Epithelial cell of prostate (primary cell): ENCODE results near the gene MST1.

Experiments used
- DNase-seq: peaks from one replicate; pipeline ENCODE4 v3.0.0-alpha.2; 2011; ENCODE audit warnings: low read depth, low spot score
- H3K27ac ChIP-seq: fragments of 450-650 bp; 2 replicates; pipeline ENCODE4 v1.5.1; 2017; ENCODE audit warnings: mild to moderate bottlenecking

The MST1 gene

DNA sequence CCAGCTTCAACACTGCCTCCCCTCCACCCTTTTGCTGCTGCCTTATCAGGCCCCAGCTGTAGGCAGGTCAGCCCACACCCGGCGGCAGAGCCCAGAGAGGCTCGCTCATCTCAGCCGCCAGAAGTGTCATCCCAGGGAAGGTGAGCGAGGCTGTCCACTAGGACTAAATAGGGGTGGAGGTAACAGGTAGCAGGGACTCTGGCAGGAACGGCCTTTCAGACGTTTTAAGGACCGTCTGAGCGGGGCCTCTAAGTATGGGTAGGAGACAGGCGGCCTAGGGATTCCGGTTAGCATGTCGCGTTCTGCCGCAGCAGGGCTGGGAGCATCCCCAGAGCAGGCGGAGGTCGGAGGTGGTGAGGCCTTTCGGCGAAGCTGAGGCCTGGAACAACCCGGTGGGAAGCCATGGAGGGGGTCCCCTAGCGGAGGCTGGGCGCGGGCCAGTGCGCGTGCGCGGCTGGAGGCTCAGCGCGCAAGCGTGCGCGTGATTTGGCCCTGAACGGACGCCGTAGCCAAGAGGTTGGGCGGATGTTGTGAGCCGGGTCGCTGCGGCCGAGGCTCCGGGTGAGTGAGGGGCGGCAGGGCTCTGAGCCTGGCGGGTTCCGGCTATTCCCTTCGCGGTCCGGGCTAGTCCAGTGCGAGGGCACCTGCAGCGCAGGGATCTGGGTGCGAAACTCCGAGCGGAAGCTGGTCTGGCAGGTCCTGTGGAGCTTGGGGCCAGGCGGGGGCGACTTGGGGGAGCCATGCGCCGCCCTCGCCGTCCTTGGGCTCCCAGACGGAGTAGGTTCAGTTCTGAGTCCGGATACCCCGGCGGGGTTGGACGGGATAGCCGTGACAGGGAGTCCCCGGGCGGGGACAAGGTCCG lies at the start of gene MST1, which contains the start of gene RNF123:
Gene MST1, minus strand, starts transcription at position 429 of the 862 bp plus-strand sequence. CDS start 783 bp downstream, outside the sequence.
Gene RNF123, plus strand, starts transcription at position 512 of the 862 bp plus-strand sequence. CDS start 1,609 bp downstream, outside the sequence.
- peak within 1 kb of the TSS; percentile 17 for H3K27ac ChIP-seq
- DNase-seq = no peak

DNA sequence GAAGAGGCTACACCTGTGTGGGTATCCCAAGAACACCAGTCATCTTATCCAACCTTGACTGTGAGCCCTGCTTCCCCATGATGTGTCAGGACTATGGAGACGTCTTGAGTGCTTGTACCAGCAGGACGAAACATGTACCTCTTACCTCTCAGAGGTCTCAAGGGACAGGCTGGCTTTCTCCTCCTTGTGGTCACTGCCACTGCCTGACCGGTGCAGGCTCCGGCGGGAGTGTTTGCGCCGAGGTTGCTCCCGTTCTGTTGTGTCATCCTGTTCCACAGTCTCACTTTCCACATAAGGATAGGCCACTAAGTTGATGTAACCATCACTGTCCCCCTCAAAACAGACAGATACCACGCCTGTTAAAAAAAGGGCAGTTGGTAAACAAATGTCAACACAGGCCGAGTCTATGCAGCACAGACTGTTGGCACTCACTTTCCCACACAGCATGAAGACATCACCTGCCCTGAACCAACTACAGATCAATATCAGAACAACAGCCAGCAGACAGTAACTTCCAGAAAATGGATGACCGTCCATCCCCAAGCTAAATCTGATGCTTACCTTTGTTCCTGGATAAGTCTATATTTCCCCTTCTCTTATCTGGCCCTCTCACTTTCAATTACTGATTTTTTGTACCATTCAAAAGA lies 48.9 kb upstream of the MST1 start:
- DNase-seq = no peak
- no peak overlapping the region for H3K27ac ChIP-seq

GRCh38 chr3:49734752-49735151 lies 45.5 kb upstream of the MST1 start:
- H3K27ac ChIP-seq = no peak overlapping the region
- DNase-seq = no peak

GRCh38 chr3:49733551-49733950 lies 44.3 kb upstream of the MST1 start:
- H3K27ac ChIP-seq = no peak overlapping the region
- no peak for DNase-seq

GRCh38 chr3:49732597-49732996 lies 43.3 kb upstream of the MST1 start:
- DNase-seq = no peak
- H3K27ac ChIP-seq = no peak overlapping the region

GRCh38 chr3:49729966-49730609 lies 40.8 kb upstream of the MST1 start:
- no peak for DNase-seq
- no peak overlapping the region for H3K27ac ChIP-seq

GRCh38 chr3:49727924-49728361 lies 38.7 kb upstream of the MST1 start:
- DNase-seq = no peak
- no peak overlapping the region for H3K27ac ChIP-seq

DNA sequence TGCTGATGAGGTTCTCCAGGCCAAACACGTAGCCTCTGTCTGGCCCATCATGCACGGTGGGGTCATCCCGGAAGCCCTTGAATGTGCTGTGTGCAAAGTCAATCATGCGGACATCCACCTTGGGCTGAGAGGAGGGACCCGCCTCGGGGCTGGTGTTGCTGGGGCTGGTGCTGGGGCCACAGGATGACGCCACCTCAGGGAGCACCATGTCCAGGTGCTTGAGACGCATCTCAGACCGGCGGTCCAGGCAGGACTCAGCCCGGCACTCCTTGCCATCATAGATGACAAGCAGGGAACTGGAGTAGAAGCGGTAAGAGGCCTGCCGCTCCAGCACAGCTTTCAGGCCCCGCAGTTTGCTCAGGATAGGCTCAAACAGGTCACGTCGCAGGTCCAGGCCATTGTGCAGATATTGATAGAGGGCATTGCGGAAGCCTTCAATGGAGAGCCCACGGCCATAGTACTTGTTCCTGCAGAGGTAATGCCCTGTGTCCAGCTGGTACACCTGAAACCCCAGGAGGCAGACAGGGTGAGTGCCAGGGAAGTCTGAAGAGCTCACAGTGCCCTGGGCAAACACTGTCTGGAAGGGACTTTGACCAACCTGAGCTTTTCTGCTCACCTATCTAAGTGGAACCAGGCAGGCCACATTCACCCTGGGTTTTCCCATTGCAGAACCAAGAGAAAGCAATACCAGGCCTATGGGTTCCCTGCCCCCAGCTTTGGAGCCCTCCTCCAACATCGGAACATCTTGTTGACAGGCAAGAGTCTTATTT lies 38.1 kb upstream of the MST1 start:
- H3K27ac ChIP-seq = no peak overlapping the region
- no peak for DNase-seq

DNA sequence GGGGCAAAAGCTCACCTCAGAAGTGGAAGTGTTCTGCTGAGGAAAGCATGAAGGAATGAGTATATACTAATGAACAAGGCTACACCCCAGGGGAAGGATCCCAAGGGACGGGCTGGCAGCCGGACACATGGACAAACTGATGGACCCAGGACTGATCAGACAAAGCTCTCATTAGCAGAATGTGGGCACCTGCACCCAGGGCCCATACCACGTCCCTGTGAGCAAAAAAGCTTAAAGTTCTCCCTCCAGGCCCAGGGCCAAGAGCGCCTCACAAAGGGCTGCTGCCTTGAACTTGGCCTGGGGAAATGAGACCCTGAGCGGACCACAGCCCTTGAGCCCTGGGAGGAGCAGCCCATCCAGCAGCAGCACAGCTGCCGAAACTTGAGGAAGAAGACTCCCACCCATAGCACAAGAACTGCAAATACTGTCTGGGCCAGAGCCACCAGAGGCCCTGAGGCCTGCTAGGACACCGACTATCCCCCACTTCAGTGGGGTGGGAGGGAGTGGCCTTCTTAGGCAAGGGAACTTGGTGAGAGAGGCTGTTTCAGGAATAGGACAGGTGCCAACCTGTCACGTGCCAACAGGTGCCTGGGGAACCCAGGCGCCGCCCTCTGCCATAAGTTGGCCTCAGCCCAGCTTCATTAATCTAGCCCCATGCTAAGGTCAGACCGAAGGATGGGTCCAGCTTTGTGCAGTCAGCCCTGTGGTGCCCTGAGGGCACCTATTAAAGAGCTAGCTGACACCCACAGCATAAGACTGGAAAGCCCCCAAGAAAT lies 36.8 kb upstream of the MST1 start:
- no peak for DNase-seq
- no peak overlapping the region for H3K27ac ChIP-seq

DNA sequence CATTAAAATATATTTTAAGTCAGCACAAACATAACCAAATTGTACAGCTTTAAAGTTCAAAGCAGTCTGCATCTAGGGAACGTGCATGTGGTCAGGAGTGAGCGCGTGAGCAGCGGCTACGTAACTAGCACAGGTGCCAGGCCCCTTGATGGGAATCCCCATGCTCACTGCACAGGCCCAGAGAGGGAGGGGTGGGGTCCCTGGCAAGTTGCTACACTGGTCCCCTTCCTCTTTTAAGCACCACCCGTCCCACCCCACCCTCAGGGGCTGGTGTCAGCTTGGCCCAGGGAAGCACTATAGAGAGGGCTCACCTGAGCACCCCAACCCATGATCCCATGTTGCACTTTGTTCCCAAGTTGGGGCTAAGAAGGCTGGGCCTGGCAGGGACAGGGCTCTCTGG lies 35.3 kb upstream of the MST1 start:
- peak overlapping the region; percentile 85 for H3K27ac ChIP-seq
- DNase-seq = no peak

DNA sequence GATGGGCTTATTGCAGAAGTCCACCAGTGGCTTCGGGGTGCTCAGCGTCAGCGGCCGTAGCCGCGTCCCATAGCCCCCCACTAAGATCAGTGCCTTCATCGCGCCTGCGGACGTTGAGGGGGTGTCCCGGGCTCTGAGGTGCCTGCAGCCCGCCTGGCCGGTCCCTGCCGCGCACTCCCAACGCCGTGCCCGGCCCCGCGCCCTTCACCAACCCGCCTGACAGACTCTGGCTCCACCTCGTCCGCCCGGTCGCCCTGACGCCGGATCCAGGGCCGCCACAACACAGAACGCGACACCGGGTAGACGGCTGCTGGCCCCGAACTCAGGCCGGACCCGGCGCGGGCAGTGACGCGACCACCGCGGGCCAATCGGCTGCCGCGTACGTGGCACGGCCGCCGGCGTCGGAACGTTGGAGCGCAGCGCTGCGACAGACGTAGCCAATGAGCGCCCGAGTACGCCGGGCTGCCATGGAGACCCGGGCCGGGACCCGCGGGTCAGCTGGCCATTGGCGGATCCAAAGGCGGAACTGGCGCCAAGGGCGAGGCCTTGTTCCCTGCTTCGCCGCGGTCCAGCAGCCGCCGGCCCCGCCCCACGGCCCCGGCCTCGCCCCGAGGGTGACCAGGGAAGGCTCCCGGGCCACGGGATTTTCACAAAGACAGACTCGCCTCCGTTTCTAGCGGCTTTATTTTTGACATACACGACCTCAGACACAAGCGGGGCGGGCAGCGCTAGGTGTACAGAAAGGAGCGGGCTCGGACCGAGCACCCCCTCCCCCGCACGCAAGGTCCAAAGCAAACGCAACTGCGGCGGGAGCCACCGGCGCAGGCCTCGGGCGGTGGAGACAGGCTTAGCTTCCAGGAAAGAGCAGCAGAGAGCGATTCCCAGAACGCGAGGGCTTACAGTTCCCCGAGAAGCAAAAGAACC lies 34.6 kb upstream of the MST1 start, which contains the start of gene GMPPB:
Gene GMPPB, minus strand, starts transcription at position 324 of the 924 bp plus-strand sequence. Its CDS starts 225 bp downstream, at position 99.
- H3K27ac ChIP-seq = peak within 1 kb of the TSS; percentile 85
- peak; percentile 79 for DNase-seq

- peak overlapping the region; percentile 85 for H3K27ac ChIP-seq
- peak; percentile 26 for DNase-seq
Observed at GRCh38 chr3:49723296-49723627, 34.0 kb upstream of the MST1 start.

DNA sequence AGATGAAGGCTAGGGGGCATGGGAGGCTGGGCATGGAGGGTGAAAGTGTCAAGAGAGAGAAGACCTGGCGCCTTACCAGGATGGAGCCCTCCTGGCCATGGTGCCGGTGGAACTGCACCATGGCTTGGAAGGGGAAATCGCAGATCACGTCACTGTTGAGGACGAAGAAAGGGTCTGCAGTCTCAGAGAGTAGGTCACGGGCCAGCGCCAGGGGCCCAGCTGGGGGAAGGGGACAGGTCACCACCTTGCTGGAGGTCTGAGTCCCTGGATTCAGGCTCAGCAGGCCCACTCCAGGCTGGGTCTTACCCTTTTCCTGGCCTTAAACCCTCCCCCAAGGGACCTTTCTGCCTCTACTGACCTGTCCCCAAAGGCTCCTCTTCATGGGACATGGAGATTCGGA lies 33.6 kb upstream of the MST1 start:
- no peak for DNase-seq
- peak overlapping the region; percentile 85 for H3K27ac ChIP-seq

GRCh38 chr3:49721896-49722781 lies 32.9 kb upstream of the MST1 start:
- DNase-seq = no peak
- no peak overlapping the region for H3K27ac ChIP-seq

DNA sequence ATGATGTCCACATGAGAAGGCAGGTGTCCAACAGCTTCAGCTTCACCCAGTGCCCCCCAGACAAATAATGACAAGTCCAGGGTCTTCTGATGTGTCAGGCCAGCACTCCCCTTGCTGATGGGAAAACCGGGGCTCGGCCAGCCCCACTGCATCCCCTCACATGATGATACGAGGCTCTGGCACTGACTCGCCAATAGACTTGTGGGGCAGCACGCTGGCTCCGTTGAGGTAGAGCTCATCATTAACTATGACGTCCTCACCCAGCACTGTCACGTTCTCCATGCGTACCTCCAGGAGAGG lies 32.3 kb upstream of the MST1 start:
- H3K27ac ChIP-seq = no peak overlapping the region
- no peak for DNase-seq

DNA sequence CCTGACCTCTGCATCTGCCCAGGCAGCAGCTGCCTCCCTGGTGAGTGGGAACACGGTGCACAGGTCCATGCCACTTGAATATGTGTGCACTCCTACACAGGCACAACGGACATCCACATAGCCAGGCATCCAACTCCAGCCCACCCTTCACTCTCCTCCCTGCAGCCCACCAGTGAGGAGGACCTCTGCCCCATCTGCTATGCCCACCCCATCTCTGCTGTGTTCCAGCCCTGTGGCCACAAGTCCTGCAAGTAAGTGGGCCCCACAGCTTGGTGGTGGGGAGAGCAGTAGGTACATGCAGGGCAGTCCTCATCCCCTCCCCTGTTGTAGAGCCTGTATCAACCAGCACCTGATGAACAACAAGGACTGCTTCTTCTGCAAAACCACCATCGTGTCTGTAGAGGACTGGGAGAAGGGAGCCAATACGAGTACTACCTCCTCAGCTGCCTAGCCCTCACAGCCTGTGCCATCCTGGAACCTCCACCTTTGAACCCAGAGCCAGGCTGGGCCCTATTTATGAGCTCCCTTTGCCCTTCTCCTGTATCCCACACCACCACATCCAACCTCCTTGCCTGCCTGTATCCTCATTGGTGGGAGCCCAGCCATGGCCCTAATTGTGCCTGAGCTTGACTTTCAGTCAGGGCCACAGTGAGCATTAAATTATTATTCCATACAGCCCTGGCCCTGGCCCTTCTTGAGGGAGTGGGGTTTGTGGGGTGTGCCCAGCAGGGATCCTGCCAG lies 31.8 kb upstream of the MST1 start:
- H3K27ac ChIP-seq = no peak overlapping the region
- no peak for DNase-seq
